Endothelial cell of umbilical vein (primary cell): Measurements from ENCODE around the gene TRIM24. TPM values are rescaled to one million over a fixed set of nuclear protein-coding genes. Genes with fewer than 3 reads are reported as not detected.

Experiments used
- BruUV-seq: library from RNA; stranded (reverse); fragments of 400-500 nt; replicated peaks from 2 replicates; lab custom pipeline; 2021; lab: Mats Ljungman, UMichigan
- CTCF ChIA-PET: fragments of 300-600, 350-600 bp; sonication (Branson Sonifier 250); formaldehyde crosslinking; loops from one replicate; lab custom pipeline; 2021; ENCODE audit warnings: antibody characterized with exemption, inconsistent platforms; lab: Charles Lee
- POLR2A ChIA-PET: fragments of 300-600, 350-600 bp; sonication (Branson Sonifier 250); formaldehyde crosslinking; loops from one replicate; lab custom pipeline; 2021; ENCODE audit warnings: antibody characterized with exemption, inconsistent platforms; lab: Charles Lee
- DNase-seq: peaks from one replicate; pipeline ENCODE4 v3.0.0-alpha.2; 2011; ENCODE audit warnings: low read depth, low spot score
- FAIRE-seq: peaks from 2 replicates; lab custom pipeline; 2011; peaks lifted over from hg19 to GRCh38; lab: Jason Lieb, UNC
- H2AFZ ChIP-seq: 2 replicates; pipeline ENCODE4 v1.6.0; 2012; ENCODE audit warnings: low read depth, low read length, control low read depth, inconsistent platforms
- H3K27ac ChIP-seq: 2 replicates; pipeline ENCODE4 v1.5.1; 2011; ENCODE audit warnings: low read depth, mild to moderate bottlenecking, control low read depth, low read length, moderate library complexity; ENCODE audit not compliant: insufficient read depth
- H3K27me3 ChIP-seq, 2 experiments: 2 replicates each; pipeline versions ENCODE4 v1.6.0 to v1.6.1; 2011; ENCODE audit warnings: low read length in 2 of 2, mixed read lengths in 1 of 2; ENCODE audit not compliant: control insufficient read depth in 2 of 2, insufficient read depth in 2 of 2
- H3K36me3 ChIP-seq, 2 experiments: 2 replicates in 1 of 2; 3 replicates in 1 of 2; pipeline ENCODE4 v1.5.1; 2011; ENCODE audit warnings: low read length in 2 of 2, mild to moderate bottlenecking in 1 of 2, moderate library complexity in 1 of 2; ENCODE audit not compliant: control insufficient read depth in 2 of 2, insufficient read depth in 2 of 2; ENCODE audit errors: extremely low read depth in 1 of 2
- H3K4me1 ChIP-seq: 3 replicates; pipeline ENCODE4 v1.5.1; 2011; ENCODE audit warnings: mild to moderate bottlenecking, low read length; ENCODE audit not compliant: control insufficient read depth, insufficient read depth; ENCODE audit errors: extremely low read depth
- H3K4me2 ChIP-seq: 2 replicates; pipeline ENCODE4 v1.6.1; 2011; ENCODE audit warnings: low read length, control low read depth, mixed read lengths; ENCODE audit not compliant: insufficient read depth
- H3K4me3 ChIP-seq, 3 experiments: fragments of 200-600 bp in 1 of 3; sonication (generic), shearing (Covaris generic) in 1 of 3; replicated peaks in 1 of 3; 2 replicates each; pipeline ENCODE4 v1.5.1; 2011 to 2016; ENCODE audit warnings: control low read depth in 3 of 3, low read length in 3 of 3, mild to moderate bottlenecking in 2 of 3, inconsistent platforms in 1 of 3, low read depth in 1 of 3, moderate library complexity in 1 of 3; ENCODE audit not compliant: insufficient read depth in 1 of 3
- H3K79me2 ChIP-seq: 2 replicates; pipeline ENCODE4 v1.6.0; 2012; ENCODE audit warnings: low read length, inconsistent platforms; ENCODE audit not compliant: control insufficient read depth, insufficient read depth
- H3K9ac ChIP-seq: replicated peaks from 2 replicates; pipeline ENCODE3; 2011; ENCODE audit warnings: low read length, control low read depth; ENCODE audit not compliant: insufficient read depth; ENCODE audit errors: extremely low read depth
- H3K9me1 ChIP-seq: replicated peaks from 3 replicates; pipeline ENCODE4 v1.6.0; 2011; ENCODE audit warnings: mild to moderate bottlenecking, low read length; ENCODE audit not compliant: control insufficient read depth, insufficient read depth; ENCODE audit errors: extremely low read depth
- H3K9me3 ChIP-seq: replicated peaks from 2 replicates; pipeline ENCODE4 v1.5.1; 2012; ENCODE audit warnings: low read length, inconsistent platforms; ENCODE audit not compliant: control insufficient read depth, insufficient read depth
- H4K20me1 ChIP-seq: replicated peaks from 2 replicates; pipeline ENCODE3; 2011; ENCODE audit warnings: mild to moderate bottlenecking, low read length; ENCODE audit not compliant: control insufficient read depth, insufficient read depth; ENCODE audit errors: extremely low read depth
- CTCF ChIP-seq, 2 donors: IDR thresholded peaks; 1 replicate in 1 of 2; 2 replicates in 1 of 2; pipeline ENCODE4 v1.5.1; 2011; ENCODE audit warnings: low read length in 2 of 2, mild to moderate bottlenecking in 2 of 2, moderate library complexity in 2 of 2, control low read depth in 1 of 2, inconsistent platforms in 1 of 2, low read depth in 1 of 2; ENCODE audit not compliant: insufficient read depth in 1 of 2; ENCODE audit errors: extremely low read depth in 1 of 2
- EZH2 ChIP-seq: IDR thresholded peaks from 2 replicates; pipeline ENCODE4 v1.6.1; 2012; ENCODE audit warnings: borderline replicate concordance, low read depth, mild to moderate bottlenecking, moderate library complexity, low read length, inconsistent platforms; ENCODE audit not compliant: severe bottlenecking
- FOS ChIP-seq: IDR thresholded peaks from 2 replicates; pipeline ENCODE4 v1.6.1; 2011; ENCODE audit warnings: mild to moderate bottlenecking, low read length, moderate library complexity, borderline replicate concordance; ENCODE audit not compliant: insufficient read depth
- GATA2 ChIP-seq: IDR thresholded peaks from 2 replicates; pipeline ENCODE4 v1.7.0; 2011; ENCODE audit warnings: low read depth, mild to moderate bottlenecking, moderate library complexity, mixed read lengths, low read length; ENCODE audit not compliant: insufficient read length, insufficient read depth
- JUN ChIP-seq: IDR thresholded peaks from 2 replicates; pipeline ENCODE4 v1.6.1; 2011; ENCODE audit warnings: borderline replicate concordance, low read depth; ENCODE audit not compliant: insufficient read length, insufficient read depth
- MAX ChIP-seq: IDR thresholded peaks from 2 replicates; pipeline ENCODE4 v1.6.1; 2011; ENCODE audit not compliant: insufficient read depth, insufficient read length
- MYC ChIP-seq: IDR thresholded peaks from one replicate; pipeline ENCODE4 v1.6.1; 2011; ENCODE audit warnings: mild to moderate bottlenecking, low read depth, low read length
- POLR2A ChIP-seq: IDR thresholded peaks from 2 replicates; pipeline ENCODE4 v1.6.1; 2012; ENCODE audit warnings: low read depth, mild to moderate bottlenecking, control low read depth, low read length
- POLR2AphosphoS5 ChIP-seq: IDR thresholded peaks from 2 replicates; pipeline ENCODE4 v1.6.1; 2012; ENCODE audit warnings: low read depth, mild to moderate bottlenecking, control low read depth, low read length, moderate library complexity; ENCODE audit not compliant: insufficient read depth
- dilution Hi-C: fragments of 300-500 bp; cut with MboI; formaldehyde crosslinking; loops from one replicate; pipeline ENCODE4 v1.15.0; 2019; ENCODE audit warnings: low sequenced_read_pairs; ENCODE audit not compliant: extremely low pct_ligation_motif_present
- intact Hi-C: fragments of 100-400 bp; cut with micrococcal nuclease; formaldehyde crosslinking; loops from one replicate; pipeline ENCODE4 v1.10.0; 2022
- polyA plus RNA-seq, 4 experiments: library from polyadenylated mRNA; depleted of rRNA in 3 of 4; stranded (reverse) in 3 of 4; unstranded in 1 of 4; fragments of >200 nt; gene quantifications; 2 replicates each; pipeline versions ENCODE4 v1.2.1 to v1.2.3, GENCODE V29; 2011 to 2012; ENCODE audit warnings: missing spikeins in 1 of 4
- total RNA-seq: library from RNA; stranded (reverse); gene quantifications from 2 replicates; pipeline ENCODE4 v1.2.3, GENCODE V29; 2021

The TRIM24 gene
- total and polyA plus RNA-seq, 2 donors (not counting 3 experiments of a cell fraction or from before 2014, with no cell fraction given), result 9.1 to 26.1 TPM

GRCh38 chr7:138505361-138505873 is 45.4 kb downstream of the TRIM24 start:
- H3K4me1 ChIP-seq, result no peaks in the 10 kb centered on the region
- CTCF ChIA-PET, result interaction anchor here (1.4 kb wide), 1 partner anchor 15 kb away, joined by 6 read pairs; no protein-coding TSS in a partner anchor
- H3K9me3 ChIP-seq, result no peaks in the 10 kb centered on the region
- peaks cover 5% of the 10 kb centered on the region for H4K20me1 ChIP-seq
- TF ChIP-seq POLR2AphosphoS5 (no peak), JUN (no peak), MYC (no peak), POLR2A (no peak), CTCF (IDR thresholded peaks at IDR 0.05; ENCODE audit: extremely low read depth in 1 of 2, insufficient read depth in 1 of 2, low read depth in 1 of 2, low read length in 2 of 2) (no peak), EZH2 (no peak), GATA2 (no peak), MAX (no peak), FOS (no peak)
- dilution Hi-C loops, result no loop called here
- FAIRE-seq (no peak), DNase-seq (no peak)
- intact Hi-C loops, result no loop called here
- no peaks in the 10 kb centered on the region for H3K36me3 ChIP-seq
- no peak overlapping the region for H2AFZ ChIP-seq
- H3K27ac ChIP-seq, result no peak overlapping the region
- H3K9ac ChIP-seq, result no peak overlapping the region
- H3K27me3 ChIP-seq, result no peaks in the 10 kb centered on the region
- H3K4me2 ChIP-seq, result no peak overlapping the region
- POLR2A ChIA-PET, result no interaction called here
- H3K4me3 ChIP-seq, result no peak overlapping the region
- peaks cover 39% of the 10 kb centered on the region for H3K79me2 ChIP-seq
- BruUV-seq, result no TSS peak
- H3K9me1 ChIP-seq, result peaks cover 3% of the 10 kb centered on the region
